ENCODE data around the gene AUNIP.
A peak's percentile ranks its signal among the peaks of the same experiment; 100 is the strongest.

AUNIP gene

GRCh38 chr1:25905680-25906643 is 46.7 kb upstream of the AUNIP start, which contains the start of gene STMN1 (continued):
- TF ChIP-seq, protein P1, sequence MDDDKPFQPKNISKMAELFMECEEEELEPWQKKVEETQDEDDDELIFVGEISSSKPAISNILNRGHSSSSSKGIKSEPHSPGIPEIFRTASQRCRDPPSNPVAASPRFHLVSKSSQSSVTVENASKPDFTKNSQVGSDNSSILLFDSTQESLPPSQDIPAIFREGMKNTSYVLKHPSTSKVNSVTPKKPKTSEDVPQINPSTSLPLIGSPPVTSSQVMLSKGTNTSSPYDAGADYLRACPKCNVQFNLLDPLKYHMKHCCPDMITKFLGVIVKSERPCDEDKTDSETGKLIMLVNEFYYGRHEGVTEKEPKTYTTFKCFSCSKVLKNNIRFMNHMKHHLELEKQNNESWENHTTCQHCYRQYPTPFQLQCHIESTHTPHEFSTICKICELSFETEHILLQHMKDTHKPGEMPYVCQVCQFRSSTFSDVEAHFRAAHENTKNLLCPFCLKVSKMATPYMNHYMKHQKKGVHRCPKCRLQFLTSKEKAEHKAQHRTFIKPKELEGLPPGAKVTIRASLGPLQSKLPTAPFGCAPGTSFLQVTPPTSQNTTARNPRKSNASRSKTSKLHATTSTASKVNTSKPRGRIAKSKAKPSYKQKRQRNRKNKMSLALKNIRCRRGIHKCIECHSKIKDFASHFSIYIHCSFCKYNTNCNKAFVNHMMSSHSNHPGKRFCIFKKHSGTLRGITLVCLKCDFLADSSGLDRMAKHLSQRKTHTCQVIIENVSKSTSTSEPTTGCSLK (tag by site-specific recombination; IDR thresholded peaks at IDR 0.05), result no peak
- TF ChIP-seq ZNF704 (tag by site-specific recombination; IDR thresholded peaks at IDR 0.05) (no peak), ZSCAN5A (tag by site-specific recombination; IDR thresholded peaks at IDR 0.05) (no peak), ZNF202 (tag by site-specific recombination; IDR thresholded peaks at IDR 0.05; ENCODE audit: borderline replicate concordance) (no peak), SP7 (tag by site-specific recombination; IDR thresholded peaks at IDR 0.05) (peak; percentile 57), ZIC2 (tag by site-specific recombination; IDR thresholded peaks at IDR 0.05) (peak; percentile 93), TCF7L2 (IDR thresholded peaks at IDR 0.05; ENCODE audit: borderline replicate concordance, low read depth, low read length) (no peak), ZNF16 (tag by site-specific recombination; IDR thresholded peaks at IDR 0.05; ENCODE audit: low read depth) (no peak), ZNF629 (tag by site-specific recombination; IDR thresholded peaks at IDR 0.05) (0 out of 2 replicates have a peak, but pooled peaks have one; percentile 18), AEBP2 (tag by site-specific recombination; IDR thresholded peaks at IDR 0.05; ENCODE audit: borderline replicate concordance) (no peak), ZNF48 (tag by site-specific recombination; IDR thresholded peaks at IDR 0.05) (no peak), ZNF292 (tag by site-specific recombination; IDR thresholded peaks at IDR 0.05; ENCODE audit: borderline replicate concordance, low read depth) (no peak), GLIS2 (tag by site-specific recombination; IDR thresholded peaks at IDR 0.05) (peak; percentile 100), ZNF561 (tag by site-specific recombination; IDR thresholded peaks at IDR 0.05; ENCODE audit: borderline replicate concordance) (peak; percentile 83), ZNF302 (tag by site-specific recombination; IDR thresholded peaks at IDR 0.05; ENCODE audit: low read depth) (no peak), ZNF658 (tag by site-specific recombination; IDR thresholded peaks at IDR 0.05) (no peak), ZNF266 (tag by site-specific recombination; IDR thresholded peaks at IDR 0.05; ENCODE audit: low read depth) (no peak), GLI2 (tag by site-specific recombination; IDR thresholded peaks at IDR 0.05; ENCODE audit: borderline replicate concordance, low read depth) (no peak)
- TF ChIP-seq, protein P2, sequence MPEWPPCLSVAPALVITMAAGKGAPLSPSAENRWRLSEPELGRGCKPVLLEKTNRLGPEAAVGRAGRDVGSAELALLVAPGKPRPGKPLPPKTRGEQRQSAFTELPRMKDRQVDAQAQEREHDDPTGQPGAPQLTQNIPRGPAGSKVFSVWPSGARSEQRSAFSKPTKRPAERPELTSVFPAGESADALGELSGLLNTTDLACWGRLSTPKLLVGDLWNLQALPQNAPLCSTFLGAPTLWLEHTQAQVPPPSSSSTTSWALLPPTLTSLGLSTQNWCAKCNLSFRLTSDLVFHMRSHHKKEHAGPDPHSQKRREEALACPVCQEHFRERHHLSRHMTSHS (tag by site-specific recombination; IDR thresholded peaks at IDR 0.05), result no peak
- TF ChIP-seq, protein P3, sequence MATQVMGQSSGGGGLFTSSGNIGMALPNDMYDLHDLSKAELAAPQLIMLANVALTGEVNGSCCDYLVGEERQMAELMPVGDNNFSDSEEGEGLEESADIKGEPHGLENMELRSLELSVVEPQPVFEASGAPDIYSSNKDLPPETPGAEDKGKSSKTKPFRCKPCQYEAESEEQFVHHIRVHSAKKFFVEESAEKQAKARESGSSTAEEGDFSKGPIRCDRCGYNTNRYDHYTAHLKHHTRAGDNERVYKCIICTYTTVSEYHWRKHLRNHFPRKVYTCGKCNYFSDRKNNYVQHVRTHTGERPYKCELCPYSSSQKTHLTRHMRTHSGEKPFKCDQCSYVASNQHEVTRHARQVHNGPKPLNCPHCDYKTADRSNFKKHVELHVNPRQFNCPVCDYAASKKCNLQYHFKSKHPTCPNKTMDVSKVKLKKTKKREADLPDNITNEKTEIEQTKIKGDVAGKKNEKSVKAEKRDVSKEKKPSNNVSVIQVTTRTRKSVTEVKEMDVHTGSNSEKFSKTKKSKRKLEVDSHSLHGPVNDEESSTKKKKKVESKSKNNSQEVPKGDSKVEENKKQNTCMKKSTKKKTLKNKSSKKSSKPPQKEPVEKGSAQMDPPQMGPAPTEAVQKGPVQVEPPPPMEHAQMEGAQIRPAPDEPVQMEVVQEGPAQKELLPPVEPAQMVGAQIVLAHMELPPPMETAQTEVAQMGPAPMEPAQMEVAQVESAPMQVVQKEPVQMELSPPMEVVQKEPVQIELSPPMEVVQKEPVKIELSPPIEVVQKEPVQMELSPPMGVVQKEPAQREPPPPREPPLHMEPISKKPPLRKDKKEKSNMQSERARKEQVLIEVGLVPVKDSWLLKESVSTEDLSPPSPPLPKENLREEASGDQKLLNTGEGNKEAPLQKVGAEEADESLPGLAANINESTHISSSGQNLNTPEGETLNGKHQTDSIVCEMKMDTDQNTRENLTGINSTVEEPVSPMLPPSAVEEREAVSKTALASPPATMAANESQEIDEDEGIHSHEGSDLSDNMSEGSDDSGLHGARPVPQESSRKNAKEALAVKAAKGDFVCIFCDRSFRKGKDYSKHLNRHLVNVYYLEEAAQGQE (tag by site-specific recombination; IDR thresholded peaks at IDR 0.05), result no peak
- TF ChIP-seq, protein P4, sequence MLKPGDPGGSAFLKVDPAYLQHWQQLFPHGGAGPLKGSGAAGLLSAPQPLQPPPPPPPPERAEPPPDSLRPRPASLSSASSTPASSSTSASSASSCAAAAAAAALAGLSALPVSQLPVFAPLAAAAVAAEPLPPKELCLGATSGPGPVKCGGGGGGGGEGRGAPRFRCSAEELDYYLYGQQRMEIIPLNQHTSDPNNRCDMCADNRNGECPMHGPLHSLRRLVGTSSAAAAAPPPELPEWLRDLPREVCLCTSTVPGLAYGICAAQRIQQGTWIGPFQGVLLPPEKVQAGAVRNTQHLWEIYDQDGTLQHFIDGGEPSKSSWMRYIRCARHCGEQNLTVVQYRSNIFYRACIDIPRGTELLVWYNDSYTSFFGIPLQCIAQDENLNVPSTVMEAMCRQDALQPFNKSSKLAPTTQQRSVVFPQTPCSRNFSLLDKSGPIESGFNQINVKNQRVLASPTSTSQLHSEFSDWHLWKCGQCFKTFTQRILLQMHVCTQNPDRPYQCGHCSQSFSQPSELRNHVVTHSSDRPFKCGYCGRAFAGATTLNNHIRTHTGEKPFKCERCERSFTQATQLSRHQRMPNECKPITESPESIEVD (tag by site-specific recombination; IDR thresholded peaks at IDR 0.05), result no peak
- TF ChIP-seq, protein P5, sequence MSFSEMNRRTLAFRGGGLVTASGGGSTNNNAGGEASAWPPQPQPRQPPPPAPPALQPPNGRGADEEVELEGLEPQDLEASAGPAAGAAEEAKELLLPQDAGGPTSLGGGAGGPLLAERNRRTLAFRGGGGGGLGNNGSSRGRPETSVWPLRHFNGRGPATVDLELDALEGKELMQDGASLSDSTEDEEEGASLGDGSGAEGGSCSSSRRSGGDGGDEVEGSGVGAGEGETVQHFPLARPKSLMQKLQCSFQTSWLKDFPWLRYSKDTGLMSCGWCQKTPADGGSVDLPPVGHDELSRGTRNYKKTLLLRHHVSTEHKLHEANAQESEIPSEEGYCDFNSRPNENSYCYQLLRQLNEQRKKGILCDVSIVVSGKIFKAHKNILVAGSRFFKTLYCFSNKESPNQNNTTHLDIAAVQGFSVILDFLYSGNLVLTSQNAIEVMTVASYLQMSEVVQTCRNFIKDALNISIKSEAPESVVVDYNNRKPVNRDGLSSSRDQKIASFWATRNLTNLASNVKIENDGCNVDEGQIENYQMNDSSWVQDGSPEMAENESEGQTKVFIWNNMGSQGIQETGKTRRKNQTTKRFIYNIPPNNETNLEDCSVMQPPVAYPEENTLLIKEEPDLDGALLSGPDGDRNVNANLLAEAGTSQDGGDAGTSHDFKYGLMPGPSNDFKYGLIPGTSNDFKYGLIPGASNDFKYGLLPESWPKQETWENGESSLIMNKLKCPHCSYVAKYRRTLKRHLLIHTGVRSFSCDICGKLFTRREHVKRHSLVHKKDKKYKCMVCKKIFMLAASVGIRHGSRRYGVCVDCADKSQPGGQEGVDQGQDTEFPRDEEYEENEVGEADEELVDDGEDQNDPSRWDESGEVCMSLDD (tag by site-specific recombination; IDR thresholded peaks at IDR 0.05), result peak; percentile 96
